T-helper 9 cell (primary cell): Measurements from ENCODE around the gene RAB3A.

Experiments used
- DNase-seq: peaks from one replicate; pipeline ENCODE4 v3.0.0-alpha.2; 2020

RAB3A gene

GRCh38 chr19:18196511-18196845, 7.4 kb downstream of the RAB3A start:
- DNase-seq = no peak

GRCh38 chr19:18194554-18195238, 9.1 kb downstream of the RAB3A start:
- no peak for DNase-seq

GRCh38 chr19:18194181-18194530, 9.7 kb downstream of the RAB3A start:
- no peak for DNase-seq

GRCh38 chr19:18193388-18194180, 10.3 kb downstream of the RAB3A start:
- no peak for DNase-seq

GRCh38 chr19:18192673-18193387, 11.0 kb downstream of the RAB3A start, which contains the start of gene MPV17L2:
MPV17L2 (plus strand) TSS chr19:18193218; CDS start chr19:18193282, 64 bp downstream.
- peak; percentile 97 for DNase-seq

- DNase-seq = no peak
Observed at GRCh38 chr19:18191640-18192062, 12.2 kb downstream of the RAB3A start.

- no peak for DNase-seq
Observed at GRCh38 chr19:18190278-18190677, 13.6 kb downstream of the RAB3A start.

- no peak for DNase-seq
Observed at GRCh38 chr19:18185538-18185937, 18.3 kb downstream of the RAB3A start.

GRCh38 chr19:18183529-18183928, 20.3 kb downstream of the RAB3A start:
- DNase-seq = no peak

GRCh38 chr19:18179957-18180356, 23.9 kb downstream of the RAB3A start:
- no peak for DNase-seq

GRCh38 chr19:18176367-18177310, 27.2 kb downstream of the RAB3A start:
- DNase-seq = no peak

GRCh38 chr19:18174983-18175382, 28.9 kb downstream of the RAB3A start:
- DNase-seq = no peak

- DNase-seq = peak; percentile 47
Observed at GRCh38 chr19:18173572-18174288, 30.1 kb downstream of the RAB3A start, which contains the start of gene IFI30. IFI30 (plus strand) TSS chr19:18173813; CDS start chr19:18173842, 29 bp downstream.

GRCh38 chr19:18173054-18173571, 30.7 kb downstream of the RAB3A start:
- no peak for DNase-seq

GRCh38 chr19:18172331-18173053, 31.4 kb downstream of the RAB3A start:
- DNase-seq = no peak

- no peak for DNase-seq
Observed at GRCh38 chr19:18171605-18172327, 32.1 kb downstream of the RAB3A start.

GRCh38 chr19:18170714-18171255, 33.1 kb downstream of the RAB3A start:
- no peak for DNase-seq

GRCh38 chr19:18168673-18169381, 35.0 kb downstream of the RAB3A start:
- no peak for DNase-seq
